Measurements from ENCODE around the gene CNKSR3.

DNA sequence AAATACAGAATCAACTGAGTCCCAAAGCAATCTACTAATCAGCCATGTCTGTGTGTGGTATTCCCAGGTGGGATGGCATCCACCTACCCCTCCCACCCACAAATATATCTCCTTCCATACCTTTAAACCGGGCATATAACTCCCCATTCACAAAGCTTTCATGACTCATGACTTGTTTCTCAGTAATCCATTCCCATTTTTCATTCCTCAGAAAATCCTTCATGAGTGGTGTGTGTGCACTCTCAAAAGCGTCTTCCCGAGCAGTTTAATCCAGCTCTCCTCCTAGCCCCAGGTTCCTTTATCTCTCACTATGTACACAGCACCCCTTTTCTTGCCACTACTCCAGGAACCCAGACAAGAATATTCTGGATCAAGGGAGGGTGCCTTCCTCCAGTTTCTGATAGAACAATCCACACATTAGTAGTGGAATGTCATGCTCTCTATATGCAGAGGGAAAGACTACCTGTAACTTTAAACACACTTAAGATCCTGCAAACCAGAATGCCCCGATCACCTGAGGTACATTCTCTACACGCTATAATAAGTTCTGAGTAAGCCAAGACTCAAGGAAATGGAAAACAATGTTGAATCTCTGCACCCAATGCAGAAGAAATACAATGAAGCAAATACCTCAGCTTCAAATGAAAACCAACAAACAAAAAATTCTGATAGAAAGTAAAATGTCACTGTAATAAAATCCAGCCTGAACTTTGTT is 98.2 kb downstream of the CNKSR3 start:
- TF ChIP-seq POLR2A (IDR thresholded peaks at IDR 0.05), result no peak
- TF ChIP-seq, protein P1, sequence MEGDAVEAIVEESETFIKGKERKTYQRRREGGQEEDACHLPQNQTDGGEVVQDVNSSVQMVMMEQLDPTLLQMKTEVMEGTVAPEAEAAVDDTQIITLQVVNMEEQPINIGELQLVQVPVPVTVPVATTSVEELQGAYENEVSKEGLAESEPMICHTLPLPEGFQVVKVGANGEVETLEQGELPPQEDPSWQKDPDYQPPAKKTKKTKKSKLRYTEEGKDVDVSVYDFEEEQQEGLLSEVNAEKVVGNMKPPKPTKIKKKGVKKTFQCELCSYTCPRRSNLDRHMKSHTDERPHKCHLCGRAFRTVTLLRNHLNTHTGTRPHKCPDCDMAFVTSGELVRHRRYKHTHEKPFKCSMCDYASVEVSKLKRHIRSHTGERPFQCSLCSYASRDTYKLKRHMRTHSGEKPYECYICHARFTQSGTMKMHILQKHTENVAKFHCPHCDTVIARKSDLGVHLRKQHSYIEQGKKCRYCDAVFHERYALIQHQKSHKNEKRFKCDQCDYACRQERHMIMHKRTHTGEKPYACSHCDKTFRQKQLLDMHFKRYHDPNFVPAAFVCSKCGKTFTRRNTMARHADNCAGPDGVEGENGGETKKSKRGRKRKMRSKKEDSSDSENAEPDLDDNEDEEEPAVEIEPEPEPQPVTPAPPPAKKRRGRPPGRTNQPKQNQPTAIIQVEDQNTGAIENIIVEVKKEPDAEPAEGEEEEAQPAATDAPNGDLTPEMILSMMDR (IDR thresholded peaks at IDR 0.05), result no peak
- no peak for TF ChIP-seq POLR2AphosphoS5 (IDR thresholded peaks at IDR 0.05)
- TF ChIP-seq EP300 (IDR thresholded peaks at IDR 0.05), result no peak
